DND-41 (cell line): ENCODE data around the gene HDAC7.

Source experiments
- ATAC-seq: fragments of 200-7000 bp; cut with Tn5 transposase; 3 replicates; pipeline ENCODE4 v1.9.1; 2021; ENCODE audit warnings: low read depth; ENCODE audit not compliant: insufficient read depth
- DNase-seq: peaks from one replicate; pipeline ENCODE4 v3.0.0-alpha.2; 2020
- H2AFZ ChIP-seq: 2 replicates; pipeline ENCODE4 v1.6.0; 2012; ENCODE audit warnings: low read depth, low read length
- H3K27ac ChIP-seq: 2 replicates; pipeline ENCODE4 v1.5.1; 2012; ENCODE audit warnings: low read length, inconsistent platforms
- H3K27me3 ChIP-seq: fragments of 200-600 bp; sonication (generic); 2 replicates; pipeline ENCODE4 v1.6.0; 2012; ENCODE audit warnings: low read length, mild to moderate bottlenecking, inconsistent platforms; ENCODE audit not compliant: insufficient read depth, poor library complexity
- H3K36me3 ChIP-seq: 2 replicates; pipeline ENCODE4 v1.5.1; 2012; ENCODE audit warnings: low read length, inconsistent platforms; ENCODE audit not compliant: insufficient read depth
- H3K4me1 ChIP-seq: 2 replicates; pipeline ENCODE4 v1.5.1; 2012; ENCODE audit warnings: mild to moderate bottlenecking, low read length; ENCODE audit not compliant: insufficient read depth
- H3K4me2 ChIP-seq: 2 replicates; pipeline ENCODE4 v1.6.0; 2012; ENCODE audit warnings: mild to moderate bottlenecking, moderate library complexity, low read length, inconsistent platforms; ENCODE audit not compliant: insufficient read depth
- H3K4me3 ChIP-seq, 2 experiments: fragments of 200-600 bp in 1 of 2; shearing (Covaris generic) in 1 of 2; 2 replicates each; pipeline ENCODE4 v1.5.1; 2012 to 2016; ENCODE audit warnings: inconsistent platforms in 2 of 2, low read length in 2 of 2, mild to moderate bottlenecking in 2 of 2, low read depth in 1 of 2, moderate library complexity in 1 of 2
- H3K79me2 ChIP-seq: 2 replicates; pipeline ENCODE4 v1.6.0; 2012; ENCODE audit warnings: low read length, inconsistent platforms; ENCODE audit not compliant: insufficient read depth
- H3K9ac ChIP-seq: 2 replicates; pipeline ENCODE4 v1.6.0; 2012; ENCODE audit warnings: low read depth, mild to moderate bottlenecking, inconsistent platforms, low read length, moderate library complexity
- H3K9me3 ChIP-seq: 2 replicates; pipeline ENCODE4 v1.5.1; 2012; ENCODE audit warnings: low read length, moderate library complexity, mild to moderate bottlenecking, inconsistent platforms; ENCODE audit not compliant: insufficient read depth, severe bottlenecking
- H4K20me1 ChIP-seq: 2 replicates; pipeline ENCODE4 v1.6.0; 2012; ENCODE audit warnings: low read length; ENCODE audit not compliant: insufficient read depth
- CTCF ChIP-seq: IDR thresholded peaks from 2 replicates; pipeline ENCODE4 v1.5.1; 2012; ENCODE audit warnings: borderline replicate concordance, low read length, moderate library complexity, mild to moderate bottlenecking; ENCODE audit not compliant: poor library complexity, severe bottlenecking; ENCODE audit errors: extremely low read depth
- EZH2 ChIP-seq: IDR thresholded peaks from 3 replicates; pipeline ENCODE4 v1.6.1; 2012; ENCODE audit warnings: borderline replicate concordance, low read depth, mild to moderate bottlenecking, moderate library complexity, low read length, inconsistent platforms; ENCODE audit not compliant: severe bottlenecking

The HDAC7 gene

GRCh38 chr12:47795121-47795813, 24.4 kb downstream of the HDAC7 start:
- TF ChIP-seq CTCF = no peak
- no peak for TF ChIP-seq EZH2

GRCh38 chr12:47794679-47795078, 25.0 kb downstream of the HDAC7 start:
- Histone ChIP-seq H3K9me3 (no peaks in the 10 kb centered on the region), H3K9ac (no peak overlapping the region), H3K27me3 (no peaks in the 10 kb centered on the region), H3K27ac (no peak overlapping the region), H3K4me1 (no peaks in the 10 kb centered on the region), H3K4me3 (no peak overlapping the region), H3K4me2 (no peak overlapping the region), H4K20me1 (no peaks in the 10 kb centered on the region), H3K79me2 (no peaks in the 10 kb centered on the region), H3K36me3 (no peaks in the 10 kb centered on the region), H2AFZ (no peak overlapping the region)
- ATAC-seq = no peak
- TF ChIP-seq CTCF (no peak), EZH2 (no peak)
- no peak for DNase-seq

More at GRCh38 chr12:47795121-47795813, 24.4 kb downstream of the HDAC7 start:
- H3K36me3 ChIP-seq = no peaks in the 10 kb centered on the region
- H4K20me1 ChIP-seq = no peaks in the 10 kb centered on the region
- ATAC-seq (no peak), DNase-seq (no peak)
- no peaks in the 10 kb centered on the region for H3K9me3 ChIP-seq
- no peaks in the 10 kb centered on the region for H3K4me1 ChIP-seq
- H3K9ac ChIP-seq = no peak overlapping the region
- no peak overlapping the region for H3K4me3 ChIP-seq
- H3K79me2 ChIP-seq = no peaks in the 10 kb centered on the region
- H3K27me3 ChIP-seq = no peaks in the 10 kb centered on the region
- H3K4me2 ChIP-seq = no peak overlapping the region
- no peak overlapping the region for H2AFZ ChIP-seq
- no peak overlapping the region for H3K27ac ChIP-seq

- H3K36me3 ChIP-seq = 0 out of 2 replicates have a peak, but pooled peaks cover 3% of the 10 kb centered on the region
- no peak overlapping the region for H3K27ac ChIP-seq
- H3K4me3 ChIP-seq = no peak overlapping the region
- TF ChIP-seq CTCF = no peak
- no peaks in the 10 kb centered on the region for H3K4me1 ChIP-seq
- no peaks in the 10 kb centered on the region for H3K27me3 ChIP-seq
- no peaks in the 10 kb centered on the region for H4K20me1 ChIP-seq
- H3K9ac ChIP-seq = no peak overlapping the region
- ATAC-seq (no peak), DNase-seq (no peak)
- H3K9me3 ChIP-seq = no peaks in the 10 kb centered on the region
- no peak overlapping the region for H2AFZ ChIP-seq
- no peak overlapping the region for H3K4me2 ChIP-seq
- no peaks in the 10 kb centered on the region for H3K79me2 ChIP-seq
Observed at GRCh38 chr12:47793015-47793681, 26.6 kb downstream of the HDAC7 start.
